K562 (cell line): ENCODE data around the gene FLOT2.
"Not testable (repeated sequence)": the region's sequence is repeated elsewhere in the genome, so short reads cannot be mapped to it uniquely, and the experiment has no call there.

Experiments
- POLR2A ChIP-seq: fragments of 450-650 bp; conservative IDR thresholded peaks from 2 replicates; pipeline ENCODE4 v1.6.1; 2016
- PRPF4 ChIP-seq: fragments of 200-400 bp; formaldehyde crosslinking; IDR thresholded peaks from one replicate; pipeline ENCODE4 v1.6.1; 2017; ENCODE audit warnings: low read length, low read depth, mild to moderate bottlenecking; ENCODE audit not compliant: insufficient read depth, poor library complexity, severe bottlenecking

- TF ChIP-seq PRPF4, POLR2A: not testable (repeated sequence)
Observed at GRCh38 chr17:28848667-28849066, 48.9 kb downstream of the FLOT2 start.
